ENCODE data around the gene BCAS4.

The BCAS4 gene

DNA sequence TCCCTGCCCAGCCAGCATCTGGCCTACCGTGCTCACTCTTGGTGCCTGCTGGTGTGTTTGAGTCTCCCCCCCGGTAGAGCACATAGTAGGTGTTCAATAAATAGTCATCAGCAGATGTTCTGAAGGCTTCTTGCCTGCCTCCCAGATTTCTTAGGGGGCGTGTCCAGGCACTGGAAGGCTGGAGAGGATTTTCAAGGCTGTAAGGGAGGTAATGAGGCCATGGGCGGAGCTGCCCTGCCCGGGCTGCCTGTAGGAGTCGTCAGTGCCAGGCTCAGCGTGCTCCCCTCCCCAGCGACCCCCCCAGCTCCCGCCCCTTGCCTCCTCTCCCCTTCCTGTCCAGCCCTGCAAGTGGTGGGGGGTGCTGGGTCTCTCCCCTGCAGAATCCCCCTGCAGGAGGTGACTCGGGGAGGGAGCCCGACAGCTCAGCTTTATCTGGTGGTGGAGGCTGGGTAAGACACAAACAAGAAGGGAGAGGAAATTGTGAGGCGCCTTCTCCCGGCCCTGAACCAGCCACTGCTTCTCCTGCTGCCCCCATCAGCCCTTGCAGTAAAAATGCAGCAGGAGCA is 55.9 kb downstream of the BCAS4 start:
- H3K9ac ChIP-seq, result peak overlapping the region; percentile 10; the same call in 1 of the 2 replicates
- H3K4me2 ChIP-seq, result peak overlapping the region; percentile 44
- H4K20me1 ChIP-seq, result peaks cover 25% of the 10 kb centered on the region; the same call in 1 of the 2 replicates
- peak overlapping the region; percentile 84 for H3K27ac ChIP-seq
- H3K4me3 ChIP-seq, result no peak overlapping the region
- H3K27me3 ChIP-seq, result no peaks in the 10 kb centered on the region
- H3K9me3 ChIP-seq, result no peaks in the 10 kb centered on the region
- no peak for TF ChIP-seq Cebpa-rat (IDR thresholded peaks at IDR 0.05)
- H3K4me1 ChIP-seq, result peaks cover 58% of the 10 kb centered on the region
- peaks cover 79% of the 10 kb centered on the region for H3K36me3 ChIP-seq

- H3K4me1 ChIP-seq, result peaks cover 53% of the 10 kb centered on the region
Observed at GRCh38 chr20:50852085-50852484, 57.2 kb downstream of the BCAS4 start.

GRCh38 chr20:50854506-50855249 is 59.8 kb downstream of the BCAS4 start:
- TF ChIP-seq Cebpa-rat (IDR thresholded peaks at IDR 0.05), result no peak
- H3K4me1 ChIP-seq, result peaks cover 47% of the 10 kb centered on the region
- no peak overlapping the region for H3K4me3 ChIP-seq
- H3K9ac ChIP-seq, result no peak overlapping the region
- no peaks in the 10 kb centered on the region for H3K27me3 ChIP-seq
- peaks cover 74% of the 10 kb centered on the region for H3K36me3 ChIP-seq
- H4K20me1 ChIP-seq, result peaks cover 50% of the 10 kb centered on the region
- H3K4me2 ChIP-seq, result no peak overlapping the region
- no peaks in the 10 kb centered on the region for H3K9me3 ChIP-seq
- no peak overlapping the region for H3K27ac ChIP-seq

More at GRCh38 chr20:50852085-50852484, 57.2 kb downstream of the BCAS4 start:
- Histone ChIP-seq H3K36me3 (peaks cover 79% of the 10 kb centered on the region), H3K27ac (peak overlapping the region; percentile 84), H3K27me3 (no peaks in the 10 kb centered on the region), H3K4me3 (no peak overlapping the region), H4K20me1 (peaks cover 33% of the 10 kb centered on the region), H3K9me3 (no peaks in the 10 kb centered on the region), H3K4me2 (peak overlapping the region; percentile 44; the same call in 1 of the 2 replicates), H3K9ac (no peak overlapping the region)
- TF ChIP-seq Cebpa-rat (IDR thresholded peaks at IDR 0.05), result no peak

GRCh38 chr20:50855498-50856474 is 60.9 kb downstream of the BCAS4 start:
- TF ChIP-seq Cebpa-rat (IDR thresholded peaks at IDR 0.05), result no peak
- H3K27ac ChIP-seq, result no peak overlapping the region
- H3K4me3 ChIP-seq, result no peak overlapping the region
- no peaks in the 10 kb centered on the region for H3K9me3 ChIP-seq
- no peak overlapping the region for H3K4me2 ChIP-seq
- H3K36me3 ChIP-seq, result peaks cover 68% of the 10 kb centered on the region
- peaks cover 47% of the 10 kb centered on the region for H3K4me1 ChIP-seq
- 0 out of 2 replicates have a peak overlapping the region, but pooled peaks have one; percentile 19 for H3K9ac ChIP-seq
- peaks cover 58% of the 10 kb centered on the region for H4K20me1 ChIP-seq
- H3K27me3 ChIP-seq, result no peaks in the 10 kb centered on the region

GRCh38 chr20:50856475-50857041 is 61.7 kb downstream of the BCAS4 start:
- no peak overlapping the region for H3K4me2 ChIP-seq
- H3K27ac ChIP-seq, result no peak overlapping the region
- no peaks in the 10 kb centered on the region for H3K9me3 ChIP-seq
- H3K9ac ChIP-seq, result no peak overlapping the region
- H3K36me3 ChIP-seq, result peaks cover 70% of the 10 kb centered on the region
- peaks cover 58% of the 10 kb centered on the region for H4K20me1 ChIP-seq
- H3K4me1 ChIP-seq, result peaks cover 47% of the 10 kb centered on the region
- no peak for TF ChIP-seq Cebpa-rat (IDR thresholded peaks at IDR 0.05)
- H3K4me3 ChIP-seq, result no peak overlapping the region
- no peaks in the 10 kb centered on the region for H3K27me3 ChIP-seq

GRCh38 chr20:50857348-50857747 is 62.5 kb downstream of the BCAS4 start:
- no peak for TF ChIP-seq Cebpa-rat (IDR thresholded peaks at IDR 0.05)
- Histone ChIP-seq H3K4me1 (peaks cover 40% of the 10 kb centered on the region), H3K4me3 (no peak overlapping the region), H3K4me2 (no peak overlapping the region), H3K27ac (no peak overlapping the region), H3K9me3 (no peaks in the 10 kb centered on the region), H3K27me3 (no peaks in the 10 kb centered on the region), H3K36me3 (peaks cover 68% of the 10 kb centered on the region), H3K9ac (no peak overlapping the region), H4K20me1 (peaks cover 60% of the 10 kb centered on the region)

- H4K20me1 ChIP-seq, result peaks cover 64% of the 10 kb centered on the region
- H3K9me3 ChIP-seq, result no peaks in the 10 kb centered on the region
- no peaks in the 10 kb centered on the region for H3K27me3 ChIP-seq
- H3K36me3 ChIP-seq, result peaks cover 68% of the 10 kb centered on the region
- peak overlapping the region; percentile 71 for H3K4me2 ChIP-seq
- no peak overlapping the region for H3K9ac ChIP-seq
- no peak for TF ChIP-seq Cebpa-rat (IDR thresholded peaks at IDR 0.05)
- peaks cover 40% of the 10 kb centered on the region for H3K4me1 ChIP-seq
- H3K27ac ChIP-seq, result no peak overlapping the region
- no peak overlapping the region for H3K4me3 ChIP-seq
Observed at GRCh38 chr20:50858525-50858924, 63.7 kb downstream of the BCAS4 start.

DNA sequence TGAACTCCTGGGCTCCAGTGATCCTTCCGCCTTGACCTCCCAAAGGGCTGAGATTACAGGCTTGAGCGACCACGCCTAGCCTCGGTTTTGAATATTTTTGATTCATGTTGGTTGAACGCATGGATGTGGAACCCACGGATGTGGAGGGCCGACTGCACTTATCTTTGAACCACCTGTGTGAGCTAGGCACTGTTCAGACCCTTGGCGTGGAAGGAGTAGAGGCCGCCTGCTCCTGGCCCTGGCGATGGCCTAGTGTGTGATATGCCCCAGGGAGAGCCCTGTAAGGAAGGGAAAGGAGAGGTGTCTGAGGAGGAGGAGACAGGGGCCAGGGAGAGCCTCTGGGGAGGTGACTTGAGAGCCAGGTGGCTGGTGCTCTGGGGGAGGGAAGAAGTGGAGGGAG is 64.3 kb downstream of the BCAS4 start:
- TF ChIP-seq Cebpa-rat (IDR thresholded peaks at IDR 0.05), result no peak

DNA sequence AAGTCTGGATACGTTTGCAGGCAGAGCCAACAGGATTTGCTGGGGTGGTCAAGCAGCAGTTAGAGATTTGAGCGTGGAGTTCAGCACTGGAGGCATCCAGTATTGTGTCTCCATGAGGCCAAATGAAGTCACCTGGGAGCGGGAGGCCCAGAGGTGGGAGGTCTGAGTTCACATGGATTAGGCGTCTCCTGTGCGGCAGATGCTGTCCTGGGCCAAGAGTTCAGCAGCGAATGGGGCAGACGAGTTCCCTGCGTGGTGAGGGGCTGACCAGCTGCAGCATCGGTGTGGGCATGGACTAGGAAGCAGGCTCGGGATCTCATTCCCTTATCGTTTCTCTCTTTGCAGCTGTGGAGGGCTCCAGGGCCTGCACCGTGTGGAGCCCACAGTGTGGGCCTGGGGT is 66.2 kb downstream of the BCAS4 start:
- peaks cover 40% of the 10 kb centered on the region for H3K4me1 ChIP-seq
- no peak overlapping the region for H3K4me3 ChIP-seq
- H3K9me3 ChIP-seq, result no peaks in the 10 kb centered on the region
- no peak for TF ChIP-seq Cebpa-rat (IDR thresholded peaks at IDR 0.05)
- H4K20me1 ChIP-seq, result peaks cover 46% of the 10 kb centered on the region
- H3K27me3 ChIP-seq, result no peaks in the 10 kb centered on the region
- peak overlapping the region; percentile 71 for H3K4me2 ChIP-seq
- no peak overlapping the region for H3K27ac ChIP-seq
- H3K36me3 ChIP-seq, result peaks cover 68% of the 10 kb centered on the region
- H3K9ac ChIP-seq, result no peak overlapping the region

More for the DNA sequence above, 64.3 kb downstream of the BCAS4 start:
- no peaks in the 10 kb centered on the region for H3K27me3 ChIP-seq
- H3K36me3 ChIP-seq, result peaks cover 68% of the 10 kb centered on the region
- peak overlapping the region; percentile 67 for H3K27ac ChIP-seq
- H3K4me1 ChIP-seq, result peaks cover 40% of the 10 kb centered on the region
- H3K4me2 ChIP-seq, result peak overlapping the region; percentile 71
- no peak overlapping the region for H3K9ac ChIP-seq
- H3K9me3 ChIP-seq, result no peaks in the 10 kb centered on the region
- H3K4me3 ChIP-seq, result no peak overlapping the region
- H4K20me1 ChIP-seq, result peaks cover 64% of the 10 kb centered on the region

All from BLaER1 (cell line).